Endodermal cell (in vitro differentiated cells): ENCODE measurements around the gene XAF1. TPM values are rescaled to one million over a fixed set of nuclear protein-coding genes. Genes with fewer than 3 reads are reported as not detected.

ENCODE experiments used
- DNase-seq: peaks from one replicate; pipeline ENCODE4 v3.0.0-alpha.2; 2017
- H3K27ac ChIP-seq: 2 replicates; pipeline ENCODE4 v1.5.1; 2013; ENCODE audit warnings: mild to moderate bottlenecking, low read depth, low read length, moderate library complexity
- H3K27me3 ChIP-seq: 2 replicates; pipeline ENCODE4 v1.6.1; 2013; ENCODE audit warnings: mild to moderate bottlenecking, low read length, moderate library complexity; ENCODE audit not compliant: insufficient read depth, control insufficient read depth, poor library complexity, severe bottlenecking
- H3K36me3 ChIP-seq: 2 replicates; pipeline ENCODE4 v1.7.0; 2013; ENCODE audit warnings: mild to moderate bottlenecking, low read length, moderate library complexity; ENCODE audit not compliant: control insufficient read depth, insufficient read depth
- H3K4me1 ChIP-seq: one replicate; pipeline ENCODE4 v1.7.0; 2013; ENCODE audit warnings: low read length; ENCODE audit not compliant: control insufficient read depth, insufficient read depth
- H3K4me3 ChIP-seq: 2 replicates; pipeline ENCODE4 v1.5.1; 2013; ENCODE audit warnings: mild to moderate bottlenecking, low read length, moderate library complexity
- H3K9ac ChIP-seq: 2 replicates; pipeline ENCODE4 v1.6.1; 2013; ENCODE audit warnings: mild to moderate bottlenecking, low read length, moderate library complexity; ENCODE audit not compliant: poor library complexity, severe bottlenecking; ENCODE audit errors: extremely low read depth
- H3K9me3 ChIP-seq: 2 replicates; pipeline ENCODE4 v1.6.1; 2013; ENCODE audit warnings: mild to moderate bottlenecking, low read length, moderate library complexity; ENCODE audit not compliant: control insufficient read depth
- H3K27ac Mint-ChIP-seq: 2 replicates; pipeline ENCODE4 v1.8.0; 2020; ENCODE audit warnings: mixed read lengths
- H3K27me3 Mint-ChIP-seq: 2 replicates; pipeline ENCODE4 v1.8.0; 2021; ENCODE audit warnings: mild to moderate bottlenecking, mixed read lengths; ENCODE audit not compliant: insufficient read depth
- H3K36me3 Mint-ChIP-seq: 2 replicates; pipeline ENCODE4 v1.8.0; 2020; ENCODE audit warnings: low read depth, mixed read lengths
- H3K4me1 Mint-ChIP-seq: 2 replicates; pipeline ENCODE4 v1.8.0; 2020; ENCODE audit warnings: mixed read lengths
- H3K4me3 Mint-ChIP-seq: 2 replicates; pipeline ENCODE4 v1.8.0; 2020; ENCODE audit warnings: mild to moderate bottlenecking, moderate library complexity, mixed read lengths
- H3K9me3 Mint-ChIP-seq: 2 replicates; pipeline ENCODE4 v1.8.0; 2020; ENCODE audit warnings: mild to moderate bottlenecking, mixed read lengths
- WGBS, 2 experiments: methylation state at CpG; one replicate each; pipeline versions ENCODE4 v1.1.5 to v1.1.7; 2013; ENCODE audit warnings: missing lambda C conversion rate in 2 of 2, mixed read lengths in 1 of 2; ENCODE audit not compliant: insufficient coverage in 1 of 2, insufficient read length in 1 of 2; 5-methylcytosine and 5-hydroxymethylcytosine counted together
- total RNA-seq, 2 donors: library from RNA; stranded (reverse); fragmentation: NEBNext Ultra II Directional in 1 of 2; extraction: Animal tissue kit (Norgen Biotek cat#: 25700) in 1 of 2; gene quantifications; 2 replicates in 1 of 2; 3 replicates in 1 of 2; pipeline ENCODE4 v1.2.1, GENCODE V29; 2021
- TF ChIP-seq, protein P1 (sequence below): fragments of 200-600 bp; sonication (generic); conservative IDR thresholded peaks from 2 replicates; pipeline ENCODE4 v1.5.0; 2021; ENCODE audit warnings: antibody characterized with exemption, mild to moderate bottlenecking

The XAF1 gene
- total RNA-seq, 2 donors from 2014 or later: 0.35 TPM; not detected in 1

DNA sequence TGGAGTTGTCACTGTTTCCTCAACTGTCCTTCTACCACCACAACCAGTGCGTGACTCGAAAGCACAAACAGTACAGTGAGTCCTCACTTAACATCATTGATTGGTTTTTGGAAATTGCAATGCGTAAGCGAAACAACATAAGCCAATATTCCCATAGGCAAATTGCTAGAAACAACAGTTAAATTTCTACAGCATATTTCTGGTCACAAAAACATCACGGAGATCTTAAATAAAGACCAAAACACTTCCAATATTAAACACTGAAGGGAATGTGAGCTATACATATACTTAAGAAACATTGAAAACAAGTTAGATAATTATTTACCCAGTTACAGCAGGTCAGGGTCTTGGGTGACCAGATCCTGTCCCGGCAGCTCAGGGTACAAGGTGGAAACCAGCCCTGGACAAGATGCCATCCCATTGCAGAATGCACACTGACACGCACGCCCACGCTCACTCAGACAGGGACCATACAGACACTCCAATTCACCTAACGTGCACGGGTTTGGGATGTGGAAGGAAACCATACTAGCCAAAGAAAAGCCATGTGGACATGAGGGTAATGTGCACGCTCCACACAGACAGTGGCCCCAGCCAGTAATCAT, 47.4 kb upstream of the XAF1 start:
- Mint-ChIP-seq H3K4me3 (no peak overlapping the region), H3K27me3 (peaks cover 31% of the 10 kb centered on the region), H3K4me1 (peaks cover 14% of the 10 kb centered on the region), H3K27ac (no peak overlapping the region), H3K36me3 (no peaks in the 10 kb centered on the region), H3K9me3 (no peaks in the 10 kb centered on the region)
- Histone ChIP-seq H3K27me3 (peaks cover 8% of the 10 kb centered on the region), H3K9me3 (no peaks in the 10 kb centered on the region), H3K27ac (no peak overlapping the region), H3K36me3 (no peaks in the 10 kb centered on the region), H3K4me3 (no peak overlapping the region), H3K9ac (no peak overlapping the region), H3K4me1 (no peaks in the 10 kb centered on the region)
- WGBS, 2 experiments: 88 to 98% methylated on average over 4 to 12 of the region's 12 CpGs
- peak; percentile 27 for DNase-seq
- TF ChIP-seq, protein P1, sequence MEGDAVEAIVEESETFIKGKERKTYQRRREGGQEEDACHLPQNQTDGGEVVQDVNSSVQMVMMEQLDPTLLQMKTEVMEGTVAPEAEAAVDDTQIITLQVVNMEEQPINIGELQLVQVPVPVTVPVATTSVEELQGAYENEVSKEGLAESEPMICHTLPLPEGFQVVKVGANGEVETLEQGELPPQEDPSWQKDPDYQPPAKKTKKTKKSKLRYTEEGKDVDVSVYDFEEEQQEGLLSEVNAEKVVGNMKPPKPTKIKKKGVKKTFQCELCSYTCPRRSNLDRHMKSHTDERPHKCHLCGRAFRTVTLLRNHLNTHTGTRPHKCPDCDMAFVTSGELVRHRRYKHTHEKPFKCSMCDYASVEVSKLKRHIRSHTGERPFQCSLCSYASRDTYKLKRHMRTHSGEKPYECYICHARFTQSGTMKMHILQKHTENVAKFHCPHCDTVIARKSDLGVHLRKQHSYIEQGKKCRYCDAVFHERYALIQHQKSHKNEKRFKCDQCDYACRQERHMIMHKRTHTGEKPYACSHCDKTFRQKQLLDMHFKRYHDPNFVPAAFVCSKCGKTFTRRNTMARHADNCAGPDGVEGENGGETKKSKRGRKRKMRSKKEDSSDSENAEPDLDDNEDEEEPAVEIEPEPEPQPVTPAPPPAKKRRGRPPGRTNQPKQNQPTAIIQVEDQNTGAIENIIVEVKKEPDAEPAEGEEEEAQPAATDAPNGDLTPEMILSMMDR: no peak

DNA sequence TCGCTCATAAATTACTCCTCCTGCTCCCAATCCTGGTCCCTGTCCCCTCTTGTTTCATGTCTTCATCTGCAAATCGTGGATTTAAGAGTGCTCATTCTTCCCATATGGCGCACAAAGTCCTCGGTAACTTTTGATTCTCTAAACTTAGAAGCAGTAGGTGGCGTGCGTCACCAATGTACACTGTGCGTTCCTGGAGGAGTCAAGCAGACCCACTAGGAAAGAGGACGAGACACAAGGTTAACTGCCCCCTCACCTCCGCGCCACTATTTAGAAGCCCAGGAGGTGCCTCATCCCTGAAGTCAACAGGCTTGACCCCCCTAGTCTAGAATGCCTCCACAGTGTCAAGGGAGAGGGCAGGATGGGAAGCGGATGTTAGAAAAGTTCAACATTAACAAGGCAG, 45.5 kb upstream of the XAF1 start:
- H3K9me3 Mint-ChIP-seq: peaks cover 5% of the 10 kb centered on the region
- no peaks in the 10 kb centered on the region for H3K36me3 ChIP-seq
- peaks cover 41% of the 10 kb centered on the region for H3K27me3 Mint-ChIP-seq
- no peak overlapping the region for H3K4me3 ChIP-seq
- H3K27ac Mint-ChIP-seq: no peak overlapping the region
- no peak overlapping the region for H3K4me3 Mint-ChIP-seq
- 93% methylated on average over 9 to 11 of the region's 11 CpGs for WGBS, 2 experiments
- DNase-seq: peak; percentile 41
- H3K9ac ChIP-seq: no peak overlapping the region
- H3K27ac ChIP-seq: no peak overlapping the region
- H3K4me1 ChIP-seq: no peaks in the 10 kb centered on the region
- H3K4me1 Mint-ChIP-seq: peaks cover 14% of the 10 kb centered on the region
- TF ChIP-seq, protein P1: no peak
- no peaks in the 10 kb centered on the region for H3K9me3 ChIP-seq
- peaks cover 24% of the 10 kb centered on the region for H3K27me3 ChIP-seq
- no peaks in the 10 kb centered on the region for H3K36me3 Mint-ChIP-seq

DNA sequence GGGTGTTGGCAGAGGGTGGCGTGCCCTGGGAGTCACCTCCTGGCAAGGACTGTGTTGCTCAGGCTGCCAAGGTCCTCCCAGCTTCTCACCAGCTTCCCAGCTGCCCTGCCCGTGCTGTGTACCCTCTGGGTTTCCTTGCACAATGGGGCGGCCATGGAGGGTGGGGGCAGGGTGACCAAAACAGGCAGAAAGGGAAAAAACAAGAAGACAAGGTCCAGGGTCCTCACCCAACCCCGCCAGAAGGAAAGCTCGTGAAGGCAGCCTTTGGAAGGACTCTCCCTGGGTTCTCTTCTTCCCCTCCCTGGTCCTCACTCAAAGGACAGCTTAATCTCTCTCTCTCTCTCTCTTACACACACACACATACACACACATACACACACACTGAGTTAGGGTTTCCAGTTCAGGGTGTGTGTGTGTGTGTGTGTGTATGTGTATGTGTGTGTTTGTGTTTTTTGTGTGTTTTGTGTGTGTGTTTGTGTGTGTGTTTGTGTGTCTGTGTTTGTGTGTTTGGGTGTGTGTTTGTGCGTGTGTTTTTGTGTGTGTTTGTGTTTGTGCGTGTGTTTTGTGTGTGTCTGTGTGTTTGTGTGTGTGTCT, 44.7 kb upstream of the XAF1 start:
- no peak overlapping the region for H3K9ac ChIP-seq
- H3K27me3 ChIP-seq: peaks cover 24% of the 10 kb centered on the region
- no peaks in the 10 kb centered on the region for H3K36me3 ChIP-seq
- H3K27ac ChIP-seq: no peak overlapping the region
- TF ChIP-seq, protein P1: no peak
- H3K9me3 ChIP-seq: no peaks in the 10 kb centered on the region
- peaks cover 45% of the 10 kb centered on the region for H3K27me3 Mint-ChIP-seq
- H3K9me3 Mint-ChIP-seq: peaks cover 12% of the 10 kb centered on the region
- no peak overlapping the region for H3K27ac Mint-ChIP-seq
- H3K36me3 Mint-ChIP-seq: no peaks in the 10 kb centered on the region
- peaks cover 11% of the 10 kb centered on the region for H3K4me1 Mint-ChIP-seq
- H3K4me3 Mint-ChIP-seq: no peak overlapping the region
- DNase-seq: peak; percentile 47
- H3K4me3 ChIP-seq: no peak overlapping the region
- H3K4me1 ChIP-seq: no peaks in the 10 kb centered on the region
- WGBS, 2 experiments: 83 to 89% methylated on average over 1 to 7 of the region's 7 CpGs
